GM18508 (cell line): ENCODE results near the gene ARL8A.
"Not testable (repeated sequence)": the region's sequence is repeated elsewhere in the genome, so short reads cannot be mapped to it uniquely, and the experiment has no call there.

Experiments used
- ATAC-seq: cut with Tn5 transposase; IDR thresholded peaks from one replicate; pipeline ENCODE4 v1.9.1; 2021; ENCODE audit warnings: moderate number of reproducible peaks; ENCODE audit not compliant: insufficient read depth, unreplicated experiment

Gene ARL8A

DNA sequence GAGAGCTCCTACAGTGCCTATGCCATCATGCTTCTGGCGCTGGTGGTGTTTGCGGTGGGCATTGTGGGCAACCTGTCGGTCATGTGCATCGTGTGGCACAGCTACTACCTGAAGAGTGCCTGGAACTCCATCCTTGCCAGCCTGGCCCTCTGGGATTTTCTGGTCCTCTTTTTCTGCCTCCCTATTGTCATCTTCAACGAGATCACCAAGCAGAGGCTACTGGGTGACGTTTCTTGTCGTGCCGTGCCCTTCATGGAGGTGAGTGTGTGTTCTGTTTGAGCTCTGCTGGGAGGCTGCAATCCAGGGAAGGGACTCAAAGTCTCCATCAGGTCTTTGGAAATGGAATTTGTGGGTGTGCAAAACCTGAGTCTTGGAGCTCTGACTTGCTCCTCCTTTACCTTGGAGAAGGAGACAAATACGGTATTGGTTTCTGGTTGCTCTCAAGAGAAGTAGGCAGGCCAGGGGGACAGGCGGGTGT is 21.2 kb downstream of the ARL8A start:
- no peak for ATAC-seq

DNA sequence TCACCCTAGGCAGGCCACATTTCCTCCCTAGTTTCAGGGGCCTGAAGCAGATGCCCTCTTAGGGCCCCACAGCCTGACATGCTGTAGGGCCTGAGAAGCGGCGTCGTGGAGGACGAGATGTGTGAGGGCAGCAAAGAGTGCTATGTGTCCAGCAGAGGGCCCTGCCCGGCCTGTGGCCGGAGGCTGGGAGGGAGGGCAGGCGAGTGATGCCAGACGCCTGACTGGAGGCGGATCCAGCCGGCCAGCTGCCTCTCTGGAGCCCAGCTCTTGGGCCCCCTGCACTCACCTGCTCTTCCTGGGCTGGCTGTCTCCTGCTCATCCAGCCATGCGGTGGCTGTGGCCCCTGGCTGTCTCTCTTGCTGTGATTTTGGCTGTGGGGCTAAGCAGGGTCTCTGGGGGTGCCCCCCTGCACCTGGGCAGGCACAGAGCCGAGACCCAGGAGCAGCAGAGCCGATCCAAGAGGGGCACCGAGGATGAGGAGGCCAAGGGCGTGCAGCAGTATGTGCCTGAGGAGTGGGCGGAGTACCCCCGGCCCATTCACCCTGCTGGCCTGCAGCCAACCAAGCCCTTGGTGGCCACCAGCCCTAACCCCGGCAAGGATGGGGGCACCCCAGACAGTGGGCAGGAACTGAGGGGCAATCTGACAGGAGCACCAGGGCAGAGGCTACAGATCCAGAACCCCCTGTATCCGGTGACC is 21.8 kb downstream of the ARL8A start, which contains the start of gene GPR37L1:
GPR37L1 (plus strand) TSS at position 279 of the 697 bp plus-strand sequence; CDS start at position 326, 47 bp downstream.
- no peak for ATAC-seq

DNA sequence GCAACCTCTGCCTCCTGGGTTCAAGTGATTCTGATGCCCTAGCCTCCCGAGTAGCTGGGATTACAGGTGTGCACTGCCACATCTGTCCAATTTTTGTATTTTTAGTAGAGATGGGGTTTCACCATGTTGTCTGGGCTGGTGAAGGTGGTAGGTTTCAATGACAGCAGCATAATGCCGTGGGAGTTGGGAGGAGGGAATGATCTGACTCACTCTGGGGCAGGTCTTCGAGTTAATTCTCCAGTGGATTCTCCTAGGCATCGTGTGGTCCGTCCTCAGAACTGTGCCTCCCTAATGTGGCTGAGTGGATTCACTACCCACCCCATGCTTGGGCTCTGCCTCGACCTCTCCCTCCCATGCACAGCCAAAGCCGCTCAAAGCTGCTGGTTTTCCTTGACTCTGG is 23.5 kb downstream of the ARL8A start:
- ATAC-seq: no peak

DNA sequence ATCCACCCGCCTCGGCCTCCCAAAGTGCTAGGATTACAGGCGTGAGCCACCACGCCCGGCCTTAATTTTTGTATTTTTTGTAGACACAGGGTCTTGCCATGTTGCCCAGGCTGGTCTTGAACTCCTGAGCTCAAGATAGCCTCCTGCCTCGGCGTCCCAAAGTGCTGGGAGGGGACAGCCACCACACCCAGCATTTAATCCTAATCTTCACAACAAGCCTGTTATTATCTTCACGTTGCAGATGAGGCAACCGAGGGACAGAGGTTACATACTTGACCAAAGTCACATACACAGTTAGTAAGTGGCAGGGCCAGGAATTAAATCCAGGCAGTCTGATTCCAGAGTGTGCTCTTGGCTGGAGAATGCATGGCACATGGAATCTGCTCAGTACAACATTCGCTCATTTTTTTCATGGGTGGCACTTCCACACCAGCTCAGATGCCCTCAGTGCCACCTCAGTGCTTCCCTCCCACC is 26.6 kb downstream of the ARL8A start:
- no peak for ATAC-seq

DNA sequence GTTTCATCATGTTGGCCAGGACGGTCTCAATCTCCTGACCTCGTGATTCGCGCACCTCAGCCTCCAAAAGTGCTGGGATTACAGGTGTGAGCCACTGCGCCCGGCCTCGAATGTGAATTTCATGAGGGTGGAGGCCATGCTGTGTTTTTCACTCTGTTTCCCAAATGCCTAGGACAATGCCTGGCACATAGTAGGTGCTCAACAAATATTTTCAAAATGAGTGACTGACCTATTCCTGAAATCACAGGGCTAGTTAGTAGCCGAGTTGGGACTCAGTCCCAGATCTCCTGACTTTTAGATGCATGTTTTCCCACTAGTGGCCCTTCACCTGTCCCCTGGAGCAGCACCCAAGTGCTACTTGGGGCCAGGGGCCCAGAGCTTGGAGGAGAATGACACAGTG is 28.2 kb downstream of the ARL8A start:
- no peak for ATAC-seq

DNA sequence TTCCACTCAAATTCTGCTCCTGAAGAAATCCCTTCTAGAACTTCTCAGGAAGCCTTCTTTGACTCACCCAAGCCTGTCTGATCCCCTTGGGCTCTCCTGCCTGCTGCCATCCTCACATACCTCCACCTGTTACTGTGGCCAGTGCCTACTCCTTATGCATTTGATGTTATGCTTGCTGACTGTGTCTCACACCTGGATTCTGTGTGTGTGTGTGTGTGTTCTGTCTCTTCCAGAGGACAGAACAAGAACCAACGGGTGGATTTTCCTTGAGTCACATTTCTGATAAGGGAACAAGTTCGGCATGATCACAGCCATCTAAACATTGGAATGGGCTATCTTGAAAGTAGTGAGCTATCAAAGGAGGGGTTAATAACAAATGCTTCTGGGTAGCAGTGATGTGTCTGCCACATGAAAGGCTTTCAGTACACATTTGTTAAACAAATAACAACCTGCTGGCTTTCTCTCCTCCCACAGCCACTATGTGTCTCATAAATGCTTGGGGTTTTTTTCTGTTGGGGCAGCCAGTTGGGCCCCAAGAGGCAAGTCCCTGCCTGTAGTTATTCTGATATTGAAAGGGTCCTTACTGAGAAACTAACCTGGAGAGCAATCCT is 30.7 kb downstream of the ARL8A start:
- ATAC-seq: no peak

DNA sequence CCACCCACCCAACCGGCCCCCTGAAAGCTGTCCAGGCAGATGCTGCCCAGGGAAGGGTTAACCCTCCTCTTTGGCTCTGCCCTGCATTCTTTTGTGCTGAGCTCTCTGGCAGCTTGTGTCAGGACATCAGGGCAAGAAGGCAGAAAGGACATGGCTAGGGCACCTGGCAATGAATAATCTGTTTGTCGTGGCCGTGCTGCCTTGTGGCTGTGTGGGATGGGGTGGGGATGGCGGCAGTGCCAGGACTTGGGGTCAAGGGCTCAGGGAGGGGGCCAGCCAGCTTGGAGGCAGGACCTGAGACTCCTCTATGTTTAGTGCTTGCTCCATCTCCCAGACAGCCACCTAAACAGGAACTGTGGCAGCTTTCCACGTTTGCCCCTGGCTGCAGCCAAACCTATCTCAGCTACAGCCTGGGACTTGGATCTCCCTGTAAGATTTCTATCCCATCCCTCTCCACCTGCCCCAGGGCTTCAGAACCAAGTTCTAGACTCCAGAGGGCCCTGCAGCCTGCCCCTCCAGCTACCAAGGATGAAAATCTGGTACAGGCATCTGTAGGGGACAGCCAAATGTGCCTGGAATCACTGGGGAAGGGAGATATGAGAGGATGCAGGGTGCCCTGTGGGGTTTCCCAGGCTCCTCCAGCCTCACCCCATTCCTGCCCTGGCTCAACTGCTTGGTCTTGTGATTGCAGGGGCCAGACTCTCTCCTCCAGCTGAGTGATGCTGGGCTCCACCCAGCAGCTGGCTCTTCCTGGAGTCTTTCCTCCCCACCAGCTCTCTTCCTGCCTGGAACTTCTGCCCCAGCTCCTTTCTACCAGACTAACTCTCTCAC is 31.5 kb downstream of the ARL8A start:
- no peak for ATAC-seq

DNA sequence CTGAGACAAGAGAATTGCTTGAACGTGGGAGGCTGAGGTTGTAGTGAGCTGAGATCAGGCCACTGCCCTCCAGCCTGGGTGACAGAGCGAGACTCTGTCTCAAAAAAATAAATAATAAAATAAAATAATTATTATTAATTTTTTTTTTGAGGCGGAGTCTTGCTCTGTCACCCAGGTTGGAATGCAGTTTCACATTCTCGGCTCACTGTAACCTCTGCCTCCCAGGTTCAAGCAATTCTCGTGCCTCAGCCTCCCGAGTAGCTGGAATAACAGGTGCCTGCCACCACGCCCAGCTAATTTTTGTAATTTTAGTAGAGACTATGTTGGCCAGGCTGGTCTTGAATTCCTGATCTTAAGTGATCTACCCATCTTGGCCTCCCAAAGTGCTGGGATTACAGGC is 32.9 kb downstream of the ARL8A start:
- ATAC-seq: not testable (repeated sequence)

DNA sequence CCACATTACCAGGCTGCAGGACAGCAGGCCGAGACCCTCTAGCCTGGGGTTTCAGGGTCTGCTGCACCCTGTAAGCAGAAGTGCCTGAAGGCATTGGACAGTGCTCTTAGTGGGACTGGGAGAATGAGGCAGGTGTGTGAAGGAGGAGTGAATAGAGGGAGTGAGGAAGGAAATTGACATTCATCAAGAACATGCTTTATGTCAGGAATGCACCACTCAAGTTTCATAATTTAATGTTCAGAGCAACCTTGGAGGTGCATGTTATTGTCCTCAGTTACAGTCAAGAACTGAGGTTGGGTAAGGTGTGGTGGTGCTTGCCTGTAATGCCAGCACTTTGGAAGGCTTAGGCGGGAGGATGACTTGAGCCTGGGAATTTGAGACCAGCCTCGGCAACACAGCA is 33.6 kb downstream of the ARL8A start:
- ATAC-seq: no peak

DNA sequence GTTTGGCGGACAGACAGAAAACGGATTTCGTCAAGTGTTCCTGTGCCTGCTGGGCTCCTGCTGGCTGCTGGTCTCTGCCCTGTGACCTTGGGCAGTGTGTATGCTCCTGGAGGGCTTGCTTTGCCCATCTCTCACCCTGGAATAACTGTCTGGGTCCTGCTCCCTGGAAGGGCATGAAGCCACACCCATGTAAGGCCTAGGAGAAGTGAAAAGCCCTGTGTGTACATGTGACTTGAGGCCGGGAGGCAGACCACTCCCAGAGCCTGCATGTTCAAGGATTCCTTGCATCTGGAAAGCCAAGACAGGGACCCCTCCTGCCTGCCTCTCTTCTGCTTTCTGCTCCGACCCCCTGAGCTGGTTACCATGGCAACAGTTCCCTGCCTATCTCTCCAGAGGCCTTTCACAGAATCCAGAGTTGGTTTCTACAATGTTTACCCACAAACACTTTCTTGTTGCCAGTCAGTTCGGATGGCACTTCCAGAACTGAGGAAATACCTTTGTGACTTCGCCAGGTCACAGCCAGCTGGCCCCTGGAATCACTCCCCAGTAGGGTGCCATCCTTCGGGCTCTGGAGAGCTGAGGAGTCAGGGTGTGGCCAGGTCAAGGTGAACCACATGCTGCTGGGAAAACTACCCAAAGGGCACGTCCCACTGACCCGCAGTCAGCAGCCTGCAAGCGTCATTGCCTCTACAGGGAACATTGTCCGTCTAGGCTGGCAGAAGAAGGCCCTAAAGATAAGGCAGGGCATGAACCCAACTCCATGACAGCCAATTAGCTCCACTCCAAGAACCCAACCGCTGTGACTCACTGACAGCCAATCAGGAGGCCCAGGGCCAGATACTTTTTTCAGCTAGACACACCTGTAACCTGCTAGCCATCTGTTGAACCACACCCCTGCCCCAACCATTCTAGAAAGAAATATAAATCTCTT is 36.5 kb downstream of the ARL8A start:
- no peak for ATAC-seq

DNA sequence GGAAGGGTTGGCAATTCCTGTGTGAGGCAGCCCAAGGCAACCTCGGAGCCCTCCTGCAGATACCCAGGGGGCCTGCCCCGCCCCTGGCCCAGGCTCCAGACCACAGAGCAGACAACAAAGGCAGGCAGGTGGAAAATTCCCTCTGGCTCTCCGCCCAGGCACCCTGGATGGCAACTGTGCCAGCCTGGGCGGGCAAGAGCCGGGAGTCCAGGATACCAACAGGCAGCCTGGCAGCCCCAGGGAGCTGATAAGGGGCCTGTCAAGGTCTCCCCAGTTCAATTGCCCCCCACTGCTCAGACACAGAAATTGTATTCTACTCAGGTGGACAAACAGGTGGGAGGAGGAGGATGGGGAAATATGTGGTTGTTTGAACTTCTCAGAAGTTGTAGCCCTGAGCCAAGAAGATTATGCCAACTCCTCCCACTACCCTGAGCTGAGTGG is 37.2 kb downstream of the ARL8A start:
- ATAC-seq: no peak

DNA sequence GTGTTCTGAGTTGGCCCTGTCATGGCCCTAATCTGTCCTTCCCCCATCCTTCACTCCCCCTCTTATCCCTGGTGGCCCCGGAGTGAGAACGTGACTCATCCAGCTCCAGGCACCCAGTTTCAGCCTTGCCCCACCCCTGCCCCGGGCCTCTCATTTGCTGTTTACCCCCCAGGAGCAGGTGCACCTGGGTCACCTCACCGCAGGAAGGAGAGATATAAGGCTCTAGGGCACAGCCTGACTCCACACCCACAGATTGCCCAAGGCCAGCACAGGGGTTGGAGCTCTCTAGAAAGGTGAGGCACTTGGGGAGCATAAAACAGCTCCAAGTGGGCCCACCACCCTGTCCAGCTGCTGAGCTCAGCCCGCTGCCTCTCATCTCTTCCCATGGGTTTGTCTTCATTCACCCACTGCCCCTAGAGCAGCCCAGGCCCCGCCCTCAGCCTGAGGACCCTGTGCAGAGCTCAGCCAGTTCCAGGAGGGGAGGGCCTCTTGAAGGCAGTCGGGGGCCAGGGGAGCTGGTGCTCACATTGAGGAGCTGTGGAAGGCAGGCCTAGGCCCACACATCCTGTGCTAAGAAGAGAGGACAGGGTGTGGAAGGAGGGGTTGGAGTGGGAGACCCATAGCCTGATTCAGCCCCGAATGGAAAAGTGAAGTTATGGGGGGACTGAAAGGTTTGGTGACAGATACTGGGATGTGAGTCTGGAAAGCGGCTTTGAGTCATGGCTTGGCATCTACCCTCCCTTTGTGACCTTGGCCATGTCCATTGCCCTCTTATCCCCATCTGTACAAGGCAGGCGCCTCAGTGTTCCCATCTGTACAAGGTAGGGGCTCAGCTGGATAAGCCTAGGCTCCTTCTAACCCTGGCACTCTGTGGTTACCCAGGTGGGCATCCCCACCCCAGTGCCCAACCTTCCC is 37.9 kb downstream of the ARL8A start:
- ATAC-seq: no peak

DNA sequence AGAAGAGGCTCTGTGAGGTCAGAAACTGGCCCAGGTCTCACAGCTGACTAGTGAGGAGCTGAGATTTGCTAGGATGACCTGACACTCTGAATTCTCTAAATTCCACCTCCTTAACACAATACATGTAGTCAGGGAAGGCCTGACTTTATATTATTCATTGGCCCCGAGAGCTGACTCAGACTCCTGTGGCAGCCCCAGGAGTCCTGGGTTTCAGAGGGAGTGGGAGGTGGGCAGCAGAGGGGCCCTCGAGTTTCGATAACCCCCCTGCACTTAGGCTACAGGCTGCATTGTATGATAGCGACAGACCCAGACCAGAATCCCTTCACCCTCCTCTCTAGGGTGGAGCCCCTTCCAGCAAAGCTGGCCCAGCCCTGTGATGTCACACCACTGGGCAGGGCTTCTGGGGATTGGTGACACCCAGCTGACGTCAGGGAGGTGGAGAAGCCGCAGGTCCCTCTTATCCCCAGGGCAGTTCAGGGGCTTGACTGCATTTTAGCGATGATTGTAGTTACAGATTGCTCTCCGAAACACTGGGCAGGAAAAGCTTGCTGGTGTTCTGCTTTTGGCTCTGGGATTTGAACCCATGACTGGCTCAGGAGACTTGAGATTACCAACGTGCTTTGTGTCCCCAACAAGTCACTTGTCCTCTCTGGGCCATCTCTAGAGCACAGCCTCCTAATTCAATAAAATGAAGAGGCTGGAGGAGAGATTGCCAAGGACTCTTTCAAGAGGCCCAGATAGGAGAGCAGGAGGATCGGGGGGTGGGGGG is 38.8 kb downstream of the ARL8A start:
- ATAC-seq: no peak

DNA sequence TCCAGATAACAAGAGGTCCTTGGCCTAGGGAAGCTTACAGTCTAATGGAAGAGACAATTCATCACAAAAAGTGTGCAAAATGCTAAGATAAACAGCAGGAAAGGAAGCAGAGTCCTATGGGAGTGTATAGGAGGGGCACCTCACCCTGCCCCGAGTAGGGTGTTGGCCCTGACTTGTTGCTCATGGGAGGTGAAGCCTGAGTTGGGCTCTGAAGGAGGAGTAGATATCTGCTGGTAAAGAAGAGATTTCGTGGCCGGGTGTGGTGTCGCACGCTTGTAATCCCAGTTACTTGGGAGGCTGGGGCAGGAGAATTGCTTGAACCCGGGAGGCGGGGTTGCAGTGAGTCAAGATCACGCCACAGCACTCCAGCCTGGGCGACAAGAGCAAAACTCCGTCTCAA is 40.5 kb downstream of the ARL8A start:
- ATAC-seq: no peak

DNA sequence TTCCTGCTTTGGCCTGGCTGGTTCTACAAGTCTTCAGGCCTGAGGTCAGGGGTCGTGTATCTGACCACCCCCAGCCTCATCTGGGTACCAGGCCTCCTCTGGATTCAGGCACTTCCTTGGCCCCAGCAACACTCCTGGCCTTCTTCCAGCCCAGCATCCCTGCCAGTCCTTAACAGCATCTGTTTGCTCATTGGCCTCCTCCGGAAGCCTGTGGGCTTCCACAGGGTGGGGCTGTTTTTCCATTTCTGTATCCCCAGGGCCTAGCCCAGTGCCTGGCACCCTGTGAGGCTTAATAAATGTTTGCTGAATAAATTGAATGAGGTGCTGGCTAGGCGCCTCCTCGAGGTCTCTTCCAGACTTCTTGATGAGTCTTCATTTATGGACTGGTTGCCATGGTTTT is 43.4 kb downstream of the ARL8A start:
- ATAC-seq: no peak

DNA sequence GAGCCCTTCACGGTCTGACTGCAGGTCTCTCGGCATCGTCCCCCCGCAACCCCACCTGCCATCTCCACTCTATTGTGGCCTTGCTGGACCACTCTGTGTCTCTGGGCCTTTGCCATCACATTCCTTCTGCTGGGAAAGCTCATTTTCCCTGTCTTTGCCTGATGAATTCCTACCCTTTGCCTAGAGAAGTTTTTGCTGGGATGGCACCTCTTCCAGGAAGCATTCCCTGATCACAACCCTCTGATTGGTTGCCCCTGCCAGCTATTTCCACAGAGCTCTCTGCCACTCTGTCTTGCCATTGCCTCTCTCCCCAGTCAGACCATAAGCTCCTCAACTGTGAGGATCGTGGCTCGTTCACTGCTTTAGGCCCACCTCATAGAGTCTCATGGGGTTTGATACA is 50.7 kb downstream of the ARL8A start:
- no peak for ATAC-seq

DNA sequence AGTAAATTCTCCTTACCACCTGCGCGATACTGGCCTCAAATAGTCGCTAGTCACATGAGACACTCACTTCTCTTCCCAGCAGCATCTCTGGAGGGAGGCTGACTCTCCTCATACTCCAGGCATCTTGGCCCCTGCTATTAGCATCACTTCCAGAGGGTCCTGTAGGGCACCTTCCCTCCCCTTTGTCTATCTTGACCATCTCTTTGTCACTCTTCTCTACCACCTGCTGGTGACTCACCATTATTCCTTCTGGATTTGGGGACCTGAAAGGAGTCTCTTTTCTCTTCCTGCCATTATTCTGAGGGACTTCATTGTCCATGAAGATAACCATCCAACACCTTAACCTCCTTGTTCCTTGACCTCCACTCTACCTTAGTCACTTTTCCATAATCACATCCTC is 53.5 kb downstream of the ARL8A start:
- ATAC-seq: no peak

DNA sequence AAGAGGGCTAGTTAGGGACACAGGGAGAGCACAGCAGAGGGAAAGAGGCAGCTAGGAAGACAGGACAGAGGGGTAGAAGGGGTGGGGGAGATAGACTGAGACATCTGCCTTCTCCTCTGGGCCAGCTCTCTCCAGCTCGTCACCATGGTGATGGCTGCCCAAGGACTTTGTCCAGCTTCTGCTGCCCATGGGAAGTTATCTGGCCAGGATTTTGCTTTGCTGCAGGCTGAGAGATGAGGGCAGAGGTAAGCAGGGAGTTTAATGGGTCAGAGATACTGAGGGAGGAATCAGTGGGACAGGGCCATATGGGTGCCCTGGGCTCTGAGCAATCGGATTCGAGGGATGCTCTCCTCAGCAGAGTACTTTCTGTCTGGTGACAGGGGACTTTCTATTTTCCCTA is 56.3 kb downstream of the ARL8A start:
- ATAC-seq: no peak
